ENCODE measurements around the gene SYNJ1.
A peak's percentile ranks its signal among the peaks of the same experiment; 100 is the strongest.
"Not testable (repeated sequence)": the region's sequence is repeated elsewhere in the genome, so short reads cannot be mapped to it uniquely, and the experiment has no call there.

The SYNJ1 gene

DNA sequence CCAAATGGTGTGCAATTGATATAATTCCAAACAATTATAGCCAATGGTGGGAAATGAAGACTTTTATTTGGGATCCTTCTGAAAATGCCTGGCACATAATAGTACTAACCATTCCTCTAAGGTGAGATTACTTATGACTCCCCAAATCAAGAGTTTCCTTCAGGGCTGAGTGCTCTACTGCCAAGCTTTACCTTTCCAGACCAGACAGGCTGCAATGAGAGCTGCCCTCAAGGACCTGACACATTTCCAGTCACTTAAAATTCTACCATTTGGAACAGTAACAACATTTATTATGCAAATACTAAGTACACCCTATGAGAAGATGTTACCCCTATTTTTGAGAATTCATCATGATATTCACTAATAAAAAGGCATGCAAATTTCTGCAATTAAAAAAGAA is 22.6 kb upstream of the SYNJ1 start:
- Histone ChIP-seq H3K9ac (ENCODE audit: low read depth, low read length) (no peak overlapping the region), H3K36me3 (ENCODE audit: insufficient read depth, low read length) (peaks cover 44% of the 10 kb centered on the region), H3K9me3 (ENCODE audit: control insufficient read depth, insufficient read depth, low read length) (no peaks in the 10 kb centered on the region), H3K4me1 (ENCODE audit: insufficient read depth, low read length) (0 out of 2 replicates have a peak, but pooled peaks cover 6% of the 10 kb centered on the region)

DNA sequence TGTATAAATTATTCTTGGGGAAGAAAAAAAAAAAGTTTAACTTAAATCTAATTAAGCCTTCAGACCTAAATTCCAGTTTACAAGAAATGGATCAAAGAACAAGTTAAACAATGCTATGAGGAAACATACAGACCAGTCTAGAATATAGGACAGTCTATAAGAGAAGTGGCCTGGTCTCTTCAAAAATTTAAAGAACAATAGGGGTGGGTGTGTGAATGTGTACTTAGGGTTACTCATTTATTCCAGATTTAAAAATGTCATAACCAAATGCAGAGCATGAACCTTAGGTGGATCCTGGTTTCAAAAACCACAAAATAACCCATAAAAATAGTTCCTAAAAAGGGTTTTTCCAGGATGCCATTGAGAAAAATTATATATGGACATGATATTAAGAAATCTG is 21.8 kb upstream of the SYNJ1 start:
- 0 out of 2 replicates have a peak, but pooled peaks cover 2% of the 10 kb centered on the region for H3K4me1 ChIP-seq (ENCODE audit: insufficient read depth, low read length)
- no peak overlapping the region for H3K9ac ChIP-seq (ENCODE audit: low read depth, low read length)
- peaks cover 46% of the 10 kb centered on the region for H3K36me3 ChIP-seq (ENCODE audit: insufficient read depth, low read length)

DNA sequence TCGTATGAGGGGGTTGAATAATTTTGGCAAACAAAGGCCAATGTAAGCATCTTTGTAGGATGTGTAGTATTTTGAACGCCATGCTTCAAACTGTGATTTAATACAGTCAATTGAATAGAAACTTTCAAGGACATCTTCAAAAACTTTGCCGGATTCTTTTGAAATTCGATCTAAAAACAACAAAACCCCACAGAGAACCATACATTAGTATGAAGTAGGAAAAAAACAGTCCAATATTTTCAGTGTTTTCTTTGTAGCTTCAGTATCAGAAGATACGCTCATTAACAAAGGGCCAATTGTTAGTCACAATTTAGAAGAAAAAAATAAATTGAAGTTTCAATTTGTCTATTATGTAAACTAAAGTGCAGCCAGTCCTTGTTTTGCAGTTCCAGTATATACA is 20.7 kb upstream of the SYNJ1 start:
- H3K36me3 ChIP-seq (ENCODE audit: insufficient read depth, low read length): peaks cover 47% of the 10 kb centered on the region
- H3K4me1 ChIP-seq (ENCODE audit: insufficient read depth, low read length): no peaks in the 10 kb centered on the region
- no peak overlapping the region for H3K9ac ChIP-seq (ENCODE audit: low read depth, low read length)
- H3K9me3 ChIP-seq (ENCODE audit: control insufficient read depth, insufficient read depth, low read length): no peaks in the 10 kb centered on the region

More for the DNA sequence above, 21.8 kb upstream of the SYNJ1 start:
- no peaks in the 10 kb centered on the region for H3K9me3 ChIP-seq (ENCODE audit: control insufficient read depth, insufficient read depth, low read length)

GRCh38 chr21:32747396-32747795 is 19.6 kb upstream of the SYNJ1 start:
- H3K9ac ChIP-seq (ENCODE audit: low read depth, low read length): no peak overlapping the region
- H3K9me3 ChIP-seq (ENCODE audit: control insufficient read depth, insufficient read depth, low read length): no peaks in the 10 kb centered on the region
- peaks cover 48% of the 10 kb centered on the region for H3K36me3 ChIP-seq (ENCODE audit: insufficient read depth, low read length)
- no peaks in the 10 kb centered on the region for H3K4me1 ChIP-seq (ENCODE audit: insufficient read depth, low read length)

- peaks cover 52% of the 10 kb centered on the region for H3K36me3 ChIP-seq (ENCODE audit: insufficient read depth, low read length)
- not testable (repeated sequence) for H3K9me3 ChIP-seq (ENCODE audit: control insufficient read depth, insufficient read depth, low read length); H3K9ac ChIP-seq (ENCODE audit: low read depth, low read length); H3K4me1 ChIP-seq (ENCODE audit: insufficient read depth, low read length)
These were observed 18.9 kb upstream of the SYNJ1 start for GRCh38 chr21:32746711-32747110.

GRCh38 chr21:32742396-32742795 is 14.6 kb upstream of the SYNJ1 start:
- H3K9ac ChIP-seq (ENCODE audit: low read depth, low read length): no peak overlapping the region
- peaks cover 40% of the 10 kb centered on the region for H3K36me3 ChIP-seq (ENCODE audit: insufficient read depth, low read length)
- H3K4me1 ChIP-seq (ENCODE audit: insufficient read depth, low read length): no peaks in the 10 kb centered on the region
- no peaks in the 10 kb centered on the region for H3K9me3 ChIP-seq (ENCODE audit: control insufficient read depth, insufficient read depth, low read length)

GRCh38 chr21:32741336-32741735 is 13.5 kb upstream of the SYNJ1 start:
- no peaks in the 10 kb centered on the region for H3K9me3 ChIP-seq (ENCODE audit: control insufficient read depth, insufficient read depth, low read length)
- H3K9ac ChIP-seq (ENCODE audit: low read depth, low read length): no peak overlapping the region
- H3K4me1 ChIP-seq (ENCODE audit: insufficient read depth, low read length): peaks cover 7% of the 10 kb centered on the region; the same call in 1 of the 2 replicates
- peaks cover 37% of the 10 kb centered on the region for H3K36me3 ChIP-seq (ENCODE audit: insufficient read depth, low read length)

DNA sequence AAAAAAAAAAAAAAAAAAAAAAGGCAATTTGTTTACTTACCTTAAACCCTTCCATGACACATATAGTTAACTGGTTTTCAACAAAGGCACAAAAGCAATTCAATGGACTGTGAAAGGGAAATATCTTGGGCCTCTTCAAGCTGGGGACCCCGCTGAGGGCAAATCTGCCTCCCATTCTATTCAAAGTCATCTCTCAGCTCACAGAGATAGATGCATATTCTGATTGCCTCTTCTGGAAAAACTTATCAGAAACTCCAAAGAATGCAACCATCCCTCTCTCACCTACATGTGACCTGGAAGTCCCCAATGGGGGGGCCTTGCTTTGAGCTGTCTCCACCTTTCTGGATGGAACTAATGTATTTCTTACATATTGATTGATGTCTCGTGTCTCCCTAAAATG is 12.1 kb upstream of the SYNJ1 start:
- Histone ChIP-seq H3K9me3 (ENCODE audit: control insufficient read depth, insufficient read depth, low read length) (no peaks in the 10 kb centered on the region), H3K36me3 (ENCODE audit: insufficient read depth, low read length) (peaks cover 32% of the 10 kb centered on the region), H3K9ac (ENCODE audit: low read depth, low read length) (no peak overlapping the region), H3K4me1 (ENCODE audit: insufficient read depth, low read length) (peaks cover 18% of the 10 kb centered on the region; the same call in 1 of the 2 replicates)

GRCh38 chr21:32736083-32736482 is 8.3 kb upstream of the SYNJ1 start:
- H3K9ac ChIP-seq (ENCODE audit: low read depth, low read length); H3K9me3 ChIP-seq (ENCODE audit: control insufficient read depth, insufficient read depth, low read length): not testable (repeated sequence)
- peaks cover 18% of the 10 kb centered on the region; the same call in 1 of the 2 replicates for H3K4me1 ChIP-seq (ENCODE audit: insufficient read depth, low read length)
- H3K36me3 ChIP-seq (ENCODE audit: insufficient read depth, low read length): peaks cover 13% of the 10 kb centered on the region

GRCh38 chr21:32735524-32735923 is 7.7 kb upstream of the SYNJ1 start:
- H3K36me3 ChIP-seq (ENCODE audit: insufficient read depth, low read length): 0 out of 2 replicates have a peak, but pooled peaks cover 12% of the 10 kb centered on the region
- no peaks in the 10 kb centered on the region for H3K9me3 ChIP-seq (ENCODE audit: control insufficient read depth, insufficient read depth, low read length)
- H3K9ac ChIP-seq (ENCODE audit: low read depth, low read length): no peak overlapping the region
- H3K4me1 ChIP-seq (ENCODE audit: insufficient read depth, low read length): peaks cover 18% of the 10 kb centered on the region; the same call in 1 of the 2 replicates

DNA sequence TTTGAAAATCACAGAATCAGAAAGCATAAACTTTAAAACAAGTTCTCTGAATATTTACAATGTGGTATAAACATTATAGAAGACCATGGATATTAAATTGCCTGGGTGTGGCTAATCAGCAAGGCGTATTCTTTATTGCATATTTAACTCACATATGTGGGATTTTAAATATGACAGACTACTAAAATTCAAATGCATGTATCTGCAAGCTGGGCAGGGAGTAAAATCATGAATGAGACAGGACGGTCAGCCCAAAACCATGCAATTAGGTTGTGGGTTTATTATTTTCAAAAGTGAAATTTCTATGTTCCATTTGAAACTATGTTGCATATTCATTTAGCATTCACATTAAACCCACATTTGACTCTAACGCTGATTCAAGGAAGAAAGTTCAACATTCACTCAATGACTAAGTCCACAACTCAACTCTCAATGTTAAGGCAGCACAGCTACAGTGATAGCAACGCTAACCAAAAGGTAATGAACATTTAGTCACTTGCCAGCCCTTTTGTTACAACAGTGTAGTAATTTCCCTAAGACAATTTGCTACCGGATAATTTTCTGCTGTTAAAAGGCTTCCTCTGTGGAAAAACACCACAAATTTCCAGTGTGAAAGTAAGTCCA is 6.3 kb upstream of the SYNJ1 start:
- H3K36me3 ChIP-seq (ENCODE audit: insufficient read depth, low read length): 0 out of 2 replicates have a peak, but pooled peaks cover 11% of the 10 kb centered on the region
- no peak overlapping the region for H3K9ac ChIP-seq (ENCODE audit: low read depth, low read length)
- no peaks in the 10 kb centered on the region for H3K9me3 ChIP-seq (ENCODE audit: control insufficient read depth, insufficient read depth, low read length)
- peaks cover 18% of the 10 kb centered on the region; the same call in 1 of the 2 replicates for H3K4me1 ChIP-seq (ENCODE audit: insufficient read depth, low read length)

- H3K4me1 ChIP-seq (ENCODE audit: insufficient read depth, low read length): peaks cover 18% of the 10 kb centered on the region; the same call in 1 of the 2 replicates
- H3K9ac ChIP-seq (ENCODE audit: low read depth, low read length): no peak overlapping the region
- H3K36me3 ChIP-seq (ENCODE audit: insufficient read depth, low read length): 0 out of 2 replicates have a peak, but pooled peaks cover 6% of the 10 kb centered on the region
- H3K9me3 ChIP-seq (ENCODE audit: control insufficient read depth, insufficient read depth, low read length): no peaks in the 10 kb centered on the region
These were observed 5.5 kb upstream of the SYNJ1 start for GRCh38 chr21:32733356-32733755.

DNA sequence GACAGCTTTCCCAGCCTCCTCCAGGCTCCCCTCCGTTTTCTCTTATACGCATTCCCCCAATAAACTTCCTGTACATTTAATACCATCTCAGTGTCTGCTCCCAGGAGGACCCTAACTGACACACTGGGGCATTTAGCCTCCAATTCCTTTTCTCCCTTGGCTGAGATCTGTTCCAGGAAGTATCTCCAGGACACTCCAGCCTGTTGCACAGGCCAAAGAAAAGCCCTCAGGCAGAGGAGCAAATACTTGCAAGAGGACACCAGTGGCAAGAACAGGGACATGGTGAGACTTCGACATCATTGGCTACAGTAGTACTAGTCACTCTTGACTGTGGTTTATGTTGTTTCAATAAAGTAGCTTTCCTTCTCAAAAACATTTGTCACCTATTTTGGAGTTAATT is 4.7 kb upstream of the SYNJ1 start:
- Histone ChIP-seq H3K9ac (ENCODE audit: low read depth, low read length) (no peak overlapping the region), H3K9me3 (ENCODE audit: control insufficient read depth, insufficient read depth, low read length) (no peaks in the 10 kb centered on the region), H3K4me1 (ENCODE audit: insufficient read depth, low read length) (peaks cover 18% of the 10 kb centered on the region; the same call in 1 of the 2 replicates), H3K36me3 (ENCODE audit: insufficient read depth, low read length) (0 out of 2 replicates have a peak, but pooled peaks cover 3% of the 10 kb centered on the region)

GRCh38 chr21:32728848-32729247 is 1.0 kb upstream of the SYNJ1 start:
- H3K9ac ChIP-seq (ENCODE audit: low read depth, low read length): peak overlapping the region; percentile 93; the same call in 1 of the 2 replicates

GRCh38 chr21:32728456-32728839 is 635 bp upstream of the SYNJ1 start:
- peak overlapping the region; percentile 93; the same call in 1 of the 2 replicates for H3K9ac ChIP-seq (ENCODE audit: low read depth, low read length)

More at GRCh38 chr21:32728848-32729247, 1.0 kb upstream of the SYNJ1 start:
- Histone ChIP-seq H3K9me3 (ENCODE audit: control insufficient read depth, insufficient read depth, low read length) (no peaks in the 10 kb centered on the region), H3K36me3 (ENCODE audit: insufficient read depth, low read length) (no peaks in the 10 kb centered on the region), H3K4me1 (ENCODE audit: insufficient read depth, low read length) (no peaks in the 10 kb centered on the region)

More at GRCh38 chr21:32728456-32728839, 635 bp upstream of the SYNJ1 start:
- Histone ChIP-seq H3K4me1 (ENCODE audit: insufficient read depth, low read length) (no peaks in the 10 kb centered on the region), H3K9me3 (ENCODE audit: control insufficient read depth, insufficient read depth, low read length) (no peaks in the 10 kb centered on the region), H3K36me3 (ENCODE audit: insufficient read depth, low read length) (no peaks in the 10 kb centered on the region)

Measured in ES-I3 (cell line).